HepG2 (cell line): ENCODE results near the gene KRTDAP. TPM values are rescaled to one million over a fixed set of nuclear protein-coding genes. Genes with fewer than 3 reads are reported as not detected.

Source experiments
- CREM ChIP-seq, 2 experiments: sonication (generic) in 1 of 2; formaldehyde crosslinking in 1 of 2; IDR thresholded peaks; 2 replicates each; pipeline versions ENCODE4 v1.4.0 to v1.6.1; 2016 to 2020; ENCODE audit warnings: antibody characterized with exemption in 1 of 2, mild to moderate bottlenecking in 1 of 2, missing genetic modification reagents in 1 of 2
- FIP1L1 ChIP-seq: fragments of 200-400 bp; formaldehyde crosslinking; IDR thresholded peaks from 2 replicates; pipeline ENCODE4 v1.6.1; 2018; ENCODE audit warnings: low read depth, mild to moderate bottlenecking, low read length, moderate library complexity, borderline replicate concordance; ENCODE audit not compliant: insufficient read depth
- GABPA ChIP-seq, 2 experiments: IDR thresholded peaks; 2 replicates each; pipeline ENCODE4 v1.6.1; 2011 to 2016; ENCODE audit warnings: low read depth in 2 of 2, low read length in 1 of 2, missing biosample characterization in 1 of 2, missing genetic modification characterization in 1 of 2
- MED13 ChIP-seq: sonication (generic); formaldehyde crosslinking; IDR thresholded peaks from 2 replicates; pipeline ENCODE4 v1.5.0; 2020; ENCODE audit warnings: missing genetic modification reagents
- MYC ChIP-seq: sonication (generic); formaldehyde crosslinking; IDR thresholded peaks from 2 replicates; pipeline ENCODE4 v1.9.0; 2021; ENCODE audit warnings: missing genetic modification reagents, borderline replicate concordance
- RBM22 ChIP-seq: fragments of 200-400 bp; formaldehyde crosslinking; optimal IDR thresholded peaks from 2 replicates; pipeline ENCODE3; 2017; ENCODE audit warnings: mild to moderate bottlenecking, low read length, moderate library complexity
- RELA ChIP-seq: sonication (generic); formaldehyde crosslinking; IDR thresholded peaks from 2 replicates; pipeline ENCODE4 v1.4.0; 2020; ENCODE audit warnings: missing genetic modification reagents
- SCMH1 ChIP-seq: sonication (generic); formaldehyde crosslinking; IDR thresholded peaks from 2 replicates; pipeline ENCODE4 v1.9.0; 2021; ENCODE audit warnings: missing genetic modification reagents, mild to moderate bottlenecking, borderline replicate concordance
- SRF ChIP-seq: IDR thresholded peaks from 2 replicates; pipeline ENCODE4 v1.6.1; 2011; ENCODE audit warnings: mild to moderate bottlenecking, low read depth, low read length, moderate library complexity
- ZBTB3 ChIP-seq: sonication (generic); formaldehyde crosslinking; IDR thresholded peaks from 2 replicates; pipeline ENCODE4 v1.4.0; 2020; ENCODE audit warnings: low read depth, mild to moderate bottlenecking, moderate library complexity, missing genetic modification reagents, borderline replicate concordance
- ZFYVE20 ChIP-seq: sonication (generic); formaldehyde crosslinking; IDR thresholded peaks from 2 replicates; pipeline ENCODE4 v1.8.0; 2023; ENCODE audit warnings: low read depth, mild to moderate bottlenecking, moderate library complexity, missing genetic modification reagents, borderline replicate concordance
- ZNF235 ChIP-seq: sonication (generic); formaldehyde crosslinking; IDR thresholded peaks from 2 replicates; pipeline ENCODE4 v1.8.1; 2023; ENCODE audit warnings: mild to moderate bottlenecking, missing genetic modification reagents, borderline replicate concordance
- ZNF382 ChIP-seq: sonication (generic); formaldehyde crosslinking; IDR thresholded peaks from 2 replicates; pipeline ENCODE4 v1.5.0; 2020; ENCODE audit warnings: missing genetic modification reagents, mild to moderate bottlenecking, borderline replicate concordance
- ZNF510 ChIP-seq: sonication (generic); formaldehyde crosslinking; IDR thresholded peaks from 2 replicates; pipeline ENCODE4 v1.4.0; 2020; ENCODE audit warnings: low read depth, mild to moderate bottlenecking, missing genetic modification reagents
- ZNF720 ChIP-seq: sonication (generic); formaldehyde crosslinking; IDR thresholded peaks from 2 replicates; pipeline ENCODE4 v1.4.0; 2020; ENCODE audit warnings: missing genetic modification reagents
- ZNF747 ChIP-seq: sonication (generic); formaldehyde crosslinking; IDR thresholded peaks from 2 replicates; pipeline ENCODE4 v1.8.1; 2023; ENCODE audit warnings: missing genetic modification reagents, mild to moderate bottlenecking, borderline replicate concordance
- ZNF790 ChIP-seq: sonication (generic); formaldehyde crosslinking; IDR thresholded peaks from 2 replicates; pipeline ENCODE4 v1.8.0; 2022; ENCODE audit warnings: missing genetic modification reagents, mild to moderate bottlenecking, borderline replicate concordance
- polyA plus RNA-seq, 8 experiments: library from polyadenylated mRNA; depleted of rRNA in 3 of 8; stranded (reverse) in 7 of 8; unstranded in 1 of 8; fragments of >200 nt; fragmentation: Illumina TruSeq in 4 of 8; extraction: Trizol in 4 of 8; gene quantifications; 2 replicates each; pipeline versions ENCODE4 v1.2.1 to v1.2.3, GENCODE V29; 2011 to 2016; ENCODE audit warnings: low read depth in 4 of 8, missing spikeins in 1 of 8, mixed read lengths in 1 of 8; ENCODE audit not compliant: insufficient read depth in 1 of 8
- total RNA-seq, 5 experiments: library from RNA; depleted of rRNA; stranded (reverse); fragments of >200 nt; fragmentation: Illumina TruSeq; extraction: Trizol; gene quantifications; 2 replicates each; pipeline ENCODE4 v1.2.3, GENCODE V29; 2016; ENCODE audit warnings: low read depth in 1 of 5
- TF ChIP-seq, protein P1 (sequence below): sonication (generic); formaldehyde crosslinking; IDR thresholded peaks from 2 replicates; pipeline ENCODE4 v1.4.0; 2020; ENCODE audit warnings: missing genetic modification reagents
- TF ChIP-seq, protein P2 (sequence below): IDR thresholded peaks from 2 replicates; pipeline ENCODE4 v1.4.0; 2020; ENCODE audit warnings: mild to moderate bottlenecking, missing genetic modification reagents
- TF ChIP-seq, protein P3 (sequence below): sonication (generic); formaldehyde crosslinking; IDR thresholded peaks from 2 replicates; pipeline ENCODE4 v1.4.0; 2020; ENCODE audit warnings: missing genetic modification reagents
- TF ChIP-seq, protein P4 (sequence below): sonication (generic); formaldehyde crosslinking; IDR thresholded peaks from 2 replicates; pipeline ENCODE4 v1.8.0; 2022; ENCODE audit warnings: missing genetic modification reagents, mild to moderate bottlenecking, inconsistent platforms, borderline replicate concordance

KRTDAP gene
- total and polyA plus RNA-seq, 2 of the 13 experiments (the other 11 are each of a cell fraction or from before 2014, with no cell fraction given) = 0.86 to 1.5 TPM

DNA sequence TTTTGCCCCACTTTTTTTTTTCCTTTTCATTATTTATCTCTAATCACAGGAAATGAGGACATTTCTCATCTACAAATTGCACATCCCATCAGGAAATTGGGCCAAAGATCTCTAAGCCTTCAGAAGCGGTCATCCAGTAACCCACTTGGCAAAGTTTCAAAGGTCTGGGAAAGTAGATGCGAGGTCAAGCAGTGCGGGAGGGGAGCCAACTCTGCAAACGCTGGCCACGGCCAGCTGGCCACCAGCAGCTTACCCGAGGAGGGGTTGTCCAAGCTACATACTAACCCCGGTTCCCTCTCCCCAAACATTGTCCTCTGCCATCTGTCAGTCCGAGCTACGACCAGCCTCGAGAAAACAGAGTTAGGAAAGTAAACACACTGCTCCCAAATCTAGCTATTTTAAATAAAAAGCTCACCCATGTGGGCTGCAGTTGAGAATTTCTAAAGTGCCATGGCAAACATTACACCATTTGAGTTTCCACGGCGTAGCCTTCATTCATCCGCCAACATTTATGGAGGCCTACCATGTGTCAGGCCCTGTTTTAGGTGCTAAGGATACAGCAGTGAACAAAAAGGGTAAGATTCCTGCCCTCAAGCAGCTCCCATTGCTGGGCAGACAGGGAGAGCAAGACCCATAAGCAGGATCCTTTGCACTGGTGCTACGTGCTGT, 30.7 kb downstream of the KRTDAP start (continued):
- TF ChIP-seq, protein P1, sequence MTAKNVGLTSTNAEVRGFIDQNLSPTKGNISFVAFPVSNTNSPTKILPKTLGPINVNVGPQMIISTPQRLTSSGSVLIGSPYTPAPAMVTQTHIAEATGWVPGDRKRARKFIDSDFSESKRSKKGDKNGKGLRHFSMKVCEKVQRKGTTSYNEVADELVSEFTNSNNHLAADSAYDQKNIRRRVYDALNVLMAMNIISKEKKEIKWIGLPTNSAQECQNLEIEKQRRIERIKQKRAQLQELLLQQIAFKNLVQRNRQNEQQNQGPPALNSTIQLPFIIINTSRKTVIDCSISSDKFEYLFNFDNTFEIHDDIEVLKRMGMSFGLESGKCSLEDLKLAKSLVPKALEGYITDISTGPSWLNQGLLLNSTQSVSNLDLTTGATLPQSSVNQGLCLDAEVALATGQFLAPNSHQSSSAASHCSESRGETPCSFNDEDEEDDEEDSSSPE (CRISPR knock-in tag) = no peak
- TF ChIP-seq, protein P2, sequence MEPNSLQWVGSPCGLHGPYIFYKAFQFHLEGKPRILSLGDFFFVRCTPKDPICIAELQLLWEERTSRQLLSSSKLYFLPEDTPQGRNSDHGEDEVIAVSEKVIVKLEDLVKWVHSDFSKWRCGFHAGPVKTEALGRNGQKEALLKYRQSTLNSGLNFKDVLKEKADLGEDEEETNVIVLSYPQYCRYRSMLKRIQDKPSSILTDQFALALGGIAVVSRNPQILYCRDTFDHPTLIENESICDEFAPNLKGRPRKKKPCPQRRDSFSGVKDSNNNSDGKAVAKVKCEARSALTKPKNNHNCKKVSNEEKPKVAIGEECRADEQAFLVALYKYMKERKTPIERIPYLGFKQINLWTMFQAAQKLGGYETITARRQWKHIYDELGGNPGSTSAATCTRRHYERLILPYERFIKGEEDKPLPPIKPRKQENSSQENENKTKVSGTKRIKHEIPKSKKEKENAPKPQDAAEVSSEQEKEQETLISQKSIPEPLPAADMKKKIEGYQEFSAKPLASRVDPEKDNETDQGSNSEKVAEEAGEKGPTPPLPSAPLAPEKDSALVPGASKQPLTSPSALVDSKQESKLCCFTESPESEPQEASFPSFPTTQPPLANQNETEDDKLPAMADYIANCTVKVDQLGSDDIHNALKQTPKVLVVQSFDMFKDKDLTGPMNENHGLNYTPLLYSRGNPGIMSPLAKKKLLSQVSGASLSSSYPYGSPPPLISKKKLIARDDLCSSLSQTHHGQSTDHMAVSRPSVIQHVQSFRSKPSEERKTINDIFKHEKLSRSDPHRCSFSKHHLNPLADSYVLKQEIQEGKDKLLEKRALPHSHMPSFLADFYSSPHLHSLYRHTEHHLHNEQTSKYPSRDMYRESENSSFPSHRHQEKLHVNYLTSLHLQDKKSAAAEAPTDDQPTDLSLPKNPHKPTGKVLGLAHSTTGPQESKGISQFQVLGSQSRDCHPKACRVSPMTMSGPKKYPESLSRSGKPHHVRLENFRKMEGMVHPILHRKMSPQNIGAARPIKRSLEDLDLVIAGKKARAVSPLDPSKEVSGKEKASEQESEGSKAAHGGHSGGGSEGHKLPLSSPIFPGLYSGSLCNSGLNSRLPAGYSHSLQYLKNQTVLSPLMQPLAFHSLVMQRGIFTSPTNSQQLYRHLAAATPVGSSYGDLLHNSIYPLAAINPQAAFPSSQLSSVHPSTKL = peak; percentile 58
- TF ChIP-seq CREM (IDR thresholded peaks at IDR 0.05) (no peak; the same call in 1 of the 2 replicates), CREM (CRISPR knock-in tag; IDR thresholded peaks at IDR 0.05) (no peak), MYC (CRISPR knock-in tag) (no peak), ZBTB3 (CRISPR knock-in tag) (no peak), RELA (no peak), ZNF747 (CRISPR knock-in tag) (no peak), FIP1L1 (no peak), SCMH1 (no peak), ZNF382 (no peak), ZFYVE20 (CRISPR knock-in tag) (no peak), GABPA (IDR thresholded peaks at IDR 0.05; ENCODE audit: low read depth, low read length) (no peak), GABPA (CRISPR knock-in tag; IDR thresholded peaks at IDR 0.05; ENCODE audit: low read depth) (0 out of 2 replicates have a peak, but pooled peaks have one; percentile 11), ZNF720 (CRISPR knock-in tag) (no peak), ZNF510 (CRISPR knock-in tag) (no peak), MED13 (CRISPR knock-in tag) (no peak), ZNF235 (no peak), SRF (no peak), RBM22 (no peak), ZNF790 (CRISPR knock-in tag) (no peak)
- TF ChIP-seq, protein P3, sequence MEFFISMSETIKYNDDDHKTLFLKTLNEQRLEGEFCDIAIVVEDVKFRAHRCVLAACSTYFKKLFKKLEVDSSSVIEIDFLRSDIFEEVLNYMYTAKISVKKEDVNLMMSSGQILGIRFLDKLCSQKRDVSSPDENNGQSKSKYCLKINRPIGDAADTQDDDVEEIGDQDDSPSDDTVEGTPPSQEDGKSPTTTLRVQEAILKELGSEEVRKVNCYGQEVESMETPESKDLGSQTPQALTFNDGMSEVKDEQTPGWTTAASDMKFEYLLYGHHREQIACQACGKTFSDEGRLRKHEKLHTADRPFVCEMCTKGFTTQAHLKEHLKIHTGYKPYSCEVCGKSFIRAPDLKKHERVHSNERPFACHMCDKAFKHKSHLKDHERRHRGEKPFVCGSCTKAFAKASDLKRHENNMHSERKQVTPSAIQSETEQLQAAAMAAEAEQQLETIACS (CRISPR knock-in tag) = no peak
- TF ChIP-seq, protein P4, sequence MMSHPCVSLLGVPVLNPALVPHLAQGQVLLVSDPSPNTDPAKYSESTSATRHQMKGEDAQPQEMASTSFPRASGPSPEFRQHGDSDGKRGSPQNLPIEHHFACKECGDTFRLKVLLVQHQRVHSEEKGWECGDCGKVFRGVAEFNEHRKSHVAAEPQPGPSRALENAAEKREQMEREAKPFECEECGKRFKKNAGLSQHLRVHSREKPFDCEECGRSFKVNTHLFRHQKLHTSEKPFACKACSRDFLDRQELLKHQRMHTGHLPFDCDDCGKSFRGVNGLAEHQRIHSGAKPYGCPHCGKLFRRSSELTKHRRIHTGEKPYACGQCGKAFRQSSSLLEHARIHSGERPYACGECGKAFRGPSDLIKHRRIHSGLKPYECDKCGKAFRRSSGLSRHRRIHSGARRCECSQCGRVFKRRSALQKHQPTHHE (CRISPR knock-in tag) = no peak
